Keratinocyte (primary cell): Measurements from ENCODE around the gene BBS9. TPM values are rescaled to one million over a fixed set of nuclear protein-coding genes. Genes with fewer than 3 reads are reported as not detected.

Experiments used
- DNase-seq: peaks from one replicate; pipeline ENCODE4 v3.0.0-alpha.2; 2011; ENCODE audit warnings: low read depth, missing footprints, low spot score
- FAIRE-seq: peaks from 2 replicates; lab custom pipeline; 2011; peaks lifted over from hg19 to GRCh38; lab: Jason Lieb, UNC
- H2AFZ ChIP-seq: 2 replicates; pipeline ENCODE4 v1.6.0; 2012; ENCODE audit warnings: low read length, control low read depth, inconsistent platforms; ENCODE audit not compliant: control insufficient read depth
- H3K27ac ChIP-seq: 2 replicates; pipeline ENCODE4 v1.5.1; 2011; ENCODE audit warnings: low read length; ENCODE audit not compliant: control insufficient read depth, insufficient read depth
- H3K27me3 ChIP-seq: 3 replicates; pipeline ENCODE4 v1.6.0; 2011; ENCODE audit warnings: low read length; ENCODE audit not compliant: control insufficient read depth, insufficient read depth; ENCODE audit errors: extremely low read depth
- H3K36me3 ChIP-seq, 2 experiments: 2 replicates in 1 of 2; 3 replicates in 1 of 2; pipeline ENCODE4 v1.5.1; 2011; ENCODE audit warnings: low read length in 2 of 2, mild to moderate bottlenecking in 1 of 2; ENCODE audit not compliant: control insufficient read depth in 2 of 2, insufficient read depth in 2 of 2; ENCODE audit errors: extremely low read depth in 1 of 2
- H3K4me1 ChIP-seq: 3 replicates; pipeline ENCODE4 v1.5.1; 2011; ENCODE audit warnings: low read length; ENCODE audit not compliant: control insufficient read depth, insufficient read depth; ENCODE audit errors: extremely low read depth
- H3K4me2 ChIP-seq: 3 replicates; pipeline ENCODE4 v1.6.0; 2011; ENCODE audit warnings: low read depth, low read length; ENCODE audit not compliant: control insufficient read depth, insufficient read depth; ENCODE audit errors: extremely low read depth
- H3K4me3 ChIP-seq, 3 experiments: fragments of 200-600 bp in 1 of 3; sonication (generic) in 1 of 3; 2 replicates in 2 of 3; 3 replicates in 1 of 3; pipeline ENCODE4 v1.5.1; 2011 to 2016; ENCODE audit warnings: low read length in 3 of 3, mild to moderate bottlenecking in 3 of 3, control low read depth in 2 of 3, inconsistent platforms in 1 of 3, low read depth in 1 of 3, mixed read lengths in 1 of 3, mixed run types in 1 of 3, moderate library complexity in 1 of 3; ENCODE audit not compliant: control insufficient read depth in 2 of 3, insufficient read depth in 2 of 3; ENCODE audit errors: extremely low read depth in 1 of 3
- H3K79me2 ChIP-seq: 2 replicates; pipeline ENCODE4 v1.6.0; 2012; ENCODE audit warnings: low read length; ENCODE audit not compliant: control insufficient read depth, insufficient read depth
- H3K9ac ChIP-seq: 3 replicates; pipeline ENCODE4 v1.6.0; 2011; ENCODE audit warnings: low read length; ENCODE audit not compliant: control insufficient read depth, insufficient read depth; ENCODE audit errors: extremely low read depth
- H3K9me1 ChIP-seq: 3 replicates; pipeline ENCODE4 v1.6.0; 2011; ENCODE audit warnings: low read length; ENCODE audit not compliant: control insufficient read depth, insufficient read depth; ENCODE audit errors: extremely low read depth
- H3K9me3 ChIP-seq: 2 replicates; pipeline ENCODE4 v1.5.1; 2012; ENCODE audit warnings: low read depth, low read length; ENCODE audit not compliant: control insufficient read depth
- H4K20me1 ChIP-seq: 3 replicates; pipeline ENCODE4 v1.6.0; 2011; ENCODE audit warnings: low read length; ENCODE audit not compliant: control insufficient read depth, insufficient read depth; ENCODE audit errors: extremely low read depth
- EZH2 ChIP-seq: IDR thresholded peaks from one replicate; pipeline ENCODE4 v1.6.1; 2012; ENCODE audit warnings: inconsistent platforms, mild to moderate bottlenecking, low read length, moderate library complexity
- dilution Hi-C: fragments of 300-500 bp; cut with MboI; formaldehyde crosslinking; loops from one replicate; pipeline ENCODE4 v1.7.0; 2020; ENCODE audit warnings: low sequenced_read_pairs; ENCODE audit not compliant: extremely low pct_ligation_motif_present
- polyA minus RNA-seq, 3 experiments: library from RNA; depleted of rRNA, polyadenylated mRNA; stranded (reverse); fragments of >200 nt; gene quantifications; 1 replicate in 1 of 3; 2 replicates in 1 of 3; 3 replicates in 1 of 3; pipeline ENCODE4 v1.2.3, GENCODE V29; 2011
- polyA plus RNA-seq, 5 experiments: library from polyadenylated mRNA; depleted of rRNA in 3 of 5; stranded (reverse) in 3 of 5; stranded (forward) in 1 of 5; unstranded in 1 of 5; fragments of >200 nt; gene quantifications; 1 replicate in 1 of 5; 2 replicates in 3 of 5; 3 replicates in 1 of 5; pipeline versions ENCODE4 v1.2.1 to v1.2.3, GENCODE V29; 2011 to 2012; ENCODE audit warnings: missing spikeins in 2 of 5, low read depth in 1 of 5, low replicate concordance in 1 of 5
- TF ChIP-seq, protein P1 (sequence below), 3 experiments: IDR thresholded peaks in 1 of 3; conservative IDR thresholded peaks in 1 of 3; optimal IDR thresholded peaks in 1 of 3; 2 replicates in 2 of 3; 3 replicates in 1 of 3; pipeline versions ENCODE3 to v1.5.1; 2011; ENCODE audit warnings: low read length in 3 of 3, mild to moderate bottlenecking in 3 of 3, moderate library complexity in 2 of 3, control low read depth in 1 of 3, inconsistent platforms in 1 of 3; ENCODE audit not compliant: insufficient read depth in 2 of 3; ENCODE audit errors: extremely low read depth in 1 of 3

Gene BBS9
- polyA plus RNA-seq = 6.9 to 7.9 TPM (median 7.6 TPM) in 3 replicates
- 6.0 TPM for polyA plus RNA-seq (2011; ENCODE audit: low read depth)
- 5.5 and 8.8 TPM in 2 replicates for polyA plus RNA-seq (2011; cell fraction: cytosol; rRNA removed)
- 7.6 and 8.8 TPM in 2 replicates for polyA plus RNA-seq (2011; cell fraction: nucleus; rRNA removed)
- polyA plus RNA-seq (2012; ENCODE audit: low replicate concordance) = 2.9 and 5.4 TPM in 2 replicates
- polyA minus RNA-seq = 10.1 to 16.3 TPM (median 12.8 TPM) in 3 replicates
- polyA minus RNA-seq (2011; cell fraction: cytosol; rRNA and poly(A)+ RNA removed) = 7.3 TPM
- 17.4 and 29.4 TPM in 2 replicates for polyA minus RNA-seq (2011; cell fraction: nucleus; rRNA and poly(A)+ RNA removed)

GRCh38 chr7:33128990-33129805 lies at the start of gene BBS9:
TSS of gene BBS9 (plus strand) at chr7:33129564. CDS start at chr7:33146253, 16,689 bp downstream.
- Histone ChIP-seq H3K9me1 (no peaks in the 10 kb centered on the region), H3K4me2 (peak within 1 kb of the TSS; percentile 84), H2AFZ (peak within 1 kb of the TSS; percentile 99), H3K9ac (peak within 1 kb of the TSS; percentile 66), H3K4me1 (peaks cover 3% of the 10 kb centered on the region), H3K36me3 (no peaks in the 10 kb centered on the region), H3K27me3 (no peaks in the 10 kb centered on the region), H3K27ac (peak within 1 kb of the TSS; percentile 72), H3K79me2 (no peaks in the 10 kb centered on the region), H4K20me1 (no peaks in the 10 kb centered on the region), H3K4me3 (peak within 1 kb of the TSS; percentile 83 to 89 (median 85)), H3K9me3 (no peaks in the 10 kb centered on the region)
- dilution Hi-C loops = no loop called here
- peak; percentile 63 for DNase-seq
- TF ChIP-seq, protein P1, sequence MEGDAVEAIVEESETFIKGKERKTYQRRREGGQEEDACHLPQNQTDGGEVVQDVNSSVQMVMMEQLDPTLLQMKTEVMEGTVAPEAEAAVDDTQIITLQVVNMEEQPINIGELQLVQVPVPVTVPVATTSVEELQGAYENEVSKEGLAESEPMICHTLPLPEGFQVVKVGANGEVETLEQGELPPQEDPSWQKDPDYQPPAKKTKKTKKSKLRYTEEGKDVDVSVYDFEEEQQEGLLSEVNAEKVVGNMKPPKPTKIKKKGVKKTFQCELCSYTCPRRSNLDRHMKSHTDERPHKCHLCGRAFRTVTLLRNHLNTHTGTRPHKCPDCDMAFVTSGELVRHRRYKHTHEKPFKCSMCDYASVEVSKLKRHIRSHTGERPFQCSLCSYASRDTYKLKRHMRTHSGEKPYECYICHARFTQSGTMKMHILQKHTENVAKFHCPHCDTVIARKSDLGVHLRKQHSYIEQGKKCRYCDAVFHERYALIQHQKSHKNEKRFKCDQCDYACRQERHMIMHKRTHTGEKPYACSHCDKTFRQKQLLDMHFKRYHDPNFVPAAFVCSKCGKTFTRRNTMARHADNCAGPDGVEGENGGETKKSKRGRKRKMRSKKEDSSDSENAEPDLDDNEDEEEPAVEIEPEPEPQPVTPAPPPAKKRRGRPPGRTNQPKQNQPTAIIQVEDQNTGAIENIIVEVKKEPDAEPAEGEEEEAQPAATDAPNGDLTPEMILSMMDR (optimal IDR thresholded peaks at IDR 0.05 in 1 of 3, IDR thresholded peaks at IDR 0.05 in 1 of 3, conservative IDR thresholded peaks at IDR 0.05 in 1 of 3; ENCODE audit: extremely low read depth in 1 of 3, insufficient read depth in 2 of 3, low read length in 3 of 3) = peak in 1 of 3 experiments; percentile 11
- TF ChIP-seq EZH2 = no peak
- peak; percentile 81 for FAIRE-seq

DNA sequence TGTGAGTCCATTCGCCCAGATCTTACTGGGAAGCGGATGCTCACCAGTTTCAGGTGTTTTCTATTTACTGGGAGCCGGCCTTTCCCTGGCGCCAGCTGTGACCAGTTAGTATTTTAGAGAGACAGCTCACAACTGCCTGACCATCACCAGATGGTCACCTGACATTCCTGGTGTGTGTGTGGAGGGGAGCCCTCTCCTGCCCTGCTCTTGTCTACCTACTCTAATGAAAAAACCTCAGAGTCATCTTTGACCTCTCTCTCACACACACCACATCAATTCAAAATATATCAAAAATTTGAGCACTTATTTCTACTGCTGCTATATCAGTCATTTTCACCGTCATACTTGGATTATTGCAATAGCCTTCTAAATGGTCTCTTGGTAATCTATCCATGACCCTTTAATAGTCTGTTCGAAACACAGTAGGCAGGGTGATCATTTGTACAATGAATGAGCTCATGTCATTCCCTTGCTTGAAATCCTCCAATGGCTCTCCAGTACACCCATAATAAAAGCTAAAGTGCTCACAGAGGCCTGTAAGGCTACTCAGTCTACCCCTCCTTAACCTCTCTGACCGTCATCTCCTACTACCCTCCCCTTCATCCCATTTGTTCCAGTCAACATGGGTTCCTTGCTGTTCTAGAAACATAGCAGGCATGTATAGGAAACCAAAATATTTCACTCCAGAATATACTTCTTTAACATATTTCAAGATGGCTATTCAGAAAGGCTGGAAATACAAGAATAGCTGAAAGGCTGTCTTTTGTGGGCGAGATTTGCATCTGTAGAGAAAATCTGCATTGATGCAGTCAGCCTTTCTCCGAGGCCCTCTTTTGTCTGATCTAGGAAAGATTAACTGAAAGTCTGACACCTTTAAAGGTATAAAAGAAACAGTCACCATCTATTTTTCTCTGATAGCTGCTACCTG lies 49.3 kb upstream of the BBS9 start:
- no peaks in the 10 kb centered on the region for H3K79me2 ChIP-seq
- H3K27ac ChIP-seq = no peak overlapping the region
- H2AFZ ChIP-seq = no peak overlapping the region
- H3K27me3 ChIP-seq = no peaks in the 10 kb centered on the region
- TF ChIP-seq EZH2 = no peak
- TF ChIP-seq, protein P1 (optimal IDR thresholded peaks at IDR 0.05 in 1 of 3, IDR thresholded peaks at IDR 0.05 in 1 of 3, conservative IDR thresholded peaks at IDR 0.05 in 1 of 3; ENCODE audit: extremely low read depth in 1 of 3, insufficient read depth in 2 of 3, low read length in 3 of 3) = no peak
- H3K4me2 ChIP-seq = no peak overlapping the region
- no peaks in the 10 kb centered on the region for H3K9me1 ChIP-seq
- FAIRE-seq = no peak
- no peaks in the 10 kb centered on the region for H3K4me1 ChIP-seq
- H3K9ac ChIP-seq = no peak overlapping the region
- no peaks in the 10 kb centered on the region for H3K36me3 ChIP-seq
- DNase-seq = no peak
- no peaks in the 10 kb centered on the region for H4K20me1 ChIP-seq
- H3K4me3 ChIP-seq = no peak overlapping the region
- H3K9me3 ChIP-seq = no peaks in the 10 kb centered on the region
- dilution Hi-C loops = no loop called here
